Lower lobe of right lung (tissue), 2 donors: Measurements from ENCODE around the gene CYP26B1. TPM values are rescaled to one million over a fixed set of nuclear protein-coding genes. Genes with fewer than 3 reads are reported as not detected.

Source experiments
- ATAC-seq, 2 donors: fragments of 200-7000 bp; cut with Tn5 transposase; one replicate each; pipeline ENCODE4 v1.9.1; 2020 to 2022; ENCODE audit warnings: mild to moderate bottlenecking in 2 of 2, moderate library complexity in 2 of 2
- DNase-seq: peaks from one replicate; pipeline ENCODE4 v3.0.0-alpha.2; 2020
- H3K27ac ChIP-seq: fragments of 200-600 bp; one replicate; pipeline ENCODE4 v1.8.0; 2022
- H3K27me3 ChIP-seq: fragments of 200-600 bp; one replicate; pipeline ENCODE4 v1.8.0; 2022; ENCODE audit warnings: low read depth
- H3K36me3 ChIP-seq: fragments of 200-600 bp; one replicate; pipeline ENCODE4 v1.8.0; 2022; ENCODE audit warnings: mild to moderate bottlenecking
- H3K4me1 ChIP-seq: fragments of 200-600 bp; one replicate; pipeline ENCODE4 v1.8.0; 2022
- H3K4me3 ChIP-seq: fragments of 200-600 bp; one replicate; pipeline ENCODE4 v1.8.0; 2022; ENCODE audit warnings: mild to moderate bottlenecking
- H3K9me3 ChIP-seq: fragments of 200-600 bp; one replicate; pipeline ENCODE4 v1.8.0; 2022
- intact Hi-C: fragments of 100-400 bp; cut with DNase I; formaldehyde crosslinking; loops from one replicate; pipeline ENCODE4 v1.11.0; 2022
- total RNA-seq: library from RNA; stranded (reverse); fragmentation: NEBNext Ultra II Directional; extraction: Animal tissue kit (Norgen Biotek cat#: 25700); gene quantifications from one replicate; pipeline ENCODE4 v1.2.1, GENCODE V29; 2021
- TF ChIP-seq, protein P1 (sequence below): fragments of 200-600 bp; IDR thresholded peaks from one replicate; pipeline ENCODE4 v1.8.0; 2022; ENCODE audit warnings: antibody characterized with exemption, mild to moderate bottlenecking
- donor health status: DM: no; HTN: yes; CAD: no; lungs with severe emphysema.

Gene CYP26B1
- total RNA-seq, 1 donor from 2014 or later: 2.5 TPM

DNA sequence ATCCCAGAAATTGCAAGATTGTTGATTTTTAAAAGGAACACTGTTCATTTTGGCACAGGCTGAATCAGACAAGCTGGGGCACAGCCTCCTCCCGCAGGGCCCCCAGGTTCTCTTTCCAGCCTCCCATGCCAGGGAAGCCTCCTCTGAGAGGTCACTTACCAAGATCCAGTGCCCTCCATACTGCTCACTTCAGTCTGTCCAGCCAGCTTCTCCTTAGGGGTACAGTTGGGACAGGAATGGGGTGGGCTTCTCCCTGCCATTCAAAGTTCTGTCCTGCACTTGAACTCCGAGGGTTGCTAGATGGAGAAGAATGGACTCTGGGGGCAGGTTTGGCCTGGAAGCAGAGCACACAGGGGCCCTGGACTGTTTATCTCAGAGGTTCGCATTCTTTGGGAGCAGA, 7.5 kb upstream of the CYP26B1 start:
- intact Hi-C loops: loop anchor here (10.0 kb wide), 1 partner anchor 610 kb away; no protein-coding TSS in a partner anchor
- Histone ChIP-seq H3K27ac (no peak overlapping the region), H3K27me3 (peaks cover 27% of the 10 kb centered on the region), H3K36me3 (no peaks in the 10 kb centered on the region), H3K4me1 (peaks cover 1% of the 10 kb centered on the region), H3K4me3 (no peak overlapping the region), H3K9me3 (no peaks in the 10 kb centered on the region)
- DNase-seq: no peak
- no peak for ATAC-seq
- TF ChIP-seq, protein P1, sequence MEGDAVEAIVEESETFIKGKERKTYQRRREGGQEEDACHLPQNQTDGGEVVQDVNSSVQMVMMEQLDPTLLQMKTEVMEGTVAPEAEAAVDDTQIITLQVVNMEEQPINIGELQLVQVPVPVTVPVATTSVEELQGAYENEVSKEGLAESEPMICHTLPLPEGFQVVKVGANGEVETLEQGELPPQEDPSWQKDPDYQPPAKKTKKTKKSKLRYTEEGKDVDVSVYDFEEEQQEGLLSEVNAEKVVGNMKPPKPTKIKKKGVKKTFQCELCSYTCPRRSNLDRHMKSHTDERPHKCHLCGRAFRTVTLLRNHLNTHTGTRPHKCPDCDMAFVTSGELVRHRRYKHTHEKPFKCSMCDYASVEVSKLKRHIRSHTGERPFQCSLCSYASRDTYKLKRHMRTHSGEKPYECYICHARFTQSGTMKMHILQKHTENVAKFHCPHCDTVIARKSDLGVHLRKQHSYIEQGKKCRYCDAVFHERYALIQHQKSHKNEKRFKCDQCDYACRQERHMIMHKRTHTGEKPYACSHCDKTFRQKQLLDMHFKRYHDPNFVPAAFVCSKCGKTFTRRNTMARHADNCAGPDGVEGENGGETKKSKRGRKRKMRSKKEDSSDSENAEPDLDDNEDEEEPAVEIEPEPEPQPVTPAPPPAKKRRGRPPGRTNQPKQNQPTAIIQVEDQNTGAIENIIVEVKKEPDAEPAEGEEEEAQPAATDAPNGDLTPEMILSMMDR: no peak

DNA sequence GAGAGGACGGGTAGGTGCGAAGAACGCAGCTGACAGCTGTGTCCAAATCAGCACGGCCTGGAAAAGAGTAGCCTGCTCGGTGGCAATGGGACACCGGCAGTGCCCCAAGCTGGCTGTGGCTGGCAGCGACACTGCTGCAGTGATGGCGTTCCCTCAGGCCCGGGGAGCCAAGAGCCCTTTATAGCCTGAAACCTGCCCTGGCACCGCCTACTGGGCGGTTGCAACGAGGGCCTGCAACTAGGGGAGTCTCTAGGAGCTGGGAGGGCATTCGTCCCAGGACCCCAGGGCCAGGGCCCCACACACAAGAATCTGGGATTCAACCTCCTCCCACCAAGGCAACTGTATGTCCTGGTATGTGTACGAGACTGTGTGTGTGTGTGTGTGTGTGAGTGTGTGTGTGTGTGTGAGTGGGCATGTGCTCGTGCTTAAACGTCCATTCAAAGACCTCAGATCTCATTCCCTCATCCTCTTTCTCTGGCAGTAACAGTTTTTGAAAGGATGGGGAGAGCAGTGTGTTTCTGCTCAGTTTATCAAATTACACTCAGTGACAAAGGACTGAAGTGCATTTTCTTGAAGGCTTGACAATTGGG, 6.8 kb upstream of the CYP26B1 start:
- H3K27ac ChIP-seq: no peak overlapping the region
- no peak overlapping the region for H3K4me3 ChIP-seq
- ATAC-seq (no peak), DNase-seq (no peak)
- no peaks in the 10 kb centered on the region for H3K36me3 ChIP-seq
- H3K27me3 ChIP-seq: peaks cover 34% of the 10 kb centered on the region
- peaks cover 8% of the 10 kb centered on the region for H3K4me1 ChIP-seq
- no peaks in the 10 kb centered on the region for H3K9me3 ChIP-seq
- TF ChIP-seq, protein P1: no peak
- intact Hi-C loops: loop anchor here (10.0 kb wide), 1 partner anchor 610 kb away; no protein-coding TSS in a partner anchor

DNA sequence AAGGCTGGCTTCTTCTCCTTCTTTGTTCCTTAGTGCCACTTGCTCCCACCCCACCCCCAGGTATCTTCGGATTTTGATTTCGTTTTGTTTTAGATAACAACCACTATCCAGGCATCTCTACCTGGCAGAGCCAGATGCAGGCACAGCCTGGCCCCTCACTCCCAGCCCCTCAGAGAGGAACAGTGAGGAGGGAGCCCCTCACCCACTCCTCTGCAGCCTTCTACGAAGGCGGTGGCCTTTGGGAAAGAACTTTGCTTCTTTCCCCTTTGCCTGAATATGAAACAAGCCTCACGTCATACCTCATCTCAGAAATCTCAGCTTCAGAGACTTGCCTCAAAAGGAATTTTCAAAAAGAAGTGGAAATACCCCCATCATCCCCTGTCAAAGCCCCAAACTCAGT, 6.3 kb upstream of the CYP26B1 start:
- Histone ChIP-seq H3K27me3 (peaks cover 38% of the 10 kb centered on the region), H3K4me1 (peaks cover 12% of the 10 kb centered on the region), H3K27ac (no peak overlapping the region), H3K4me3 (no peak overlapping the region), H3K36me3 (no peaks in the 10 kb centered on the region), H3K9me3 (no peaks in the 10 kb centered on the region)
- DNase-seq: no peak
- ATAC-seq: no peak
- intact Hi-C loops: loop anchor here (10.0 kb wide), 1 partner anchor 609 kb away; no protein-coding TSS in a partner anchor
- TF ChIP-seq, protein P1: no peak

DNA sequence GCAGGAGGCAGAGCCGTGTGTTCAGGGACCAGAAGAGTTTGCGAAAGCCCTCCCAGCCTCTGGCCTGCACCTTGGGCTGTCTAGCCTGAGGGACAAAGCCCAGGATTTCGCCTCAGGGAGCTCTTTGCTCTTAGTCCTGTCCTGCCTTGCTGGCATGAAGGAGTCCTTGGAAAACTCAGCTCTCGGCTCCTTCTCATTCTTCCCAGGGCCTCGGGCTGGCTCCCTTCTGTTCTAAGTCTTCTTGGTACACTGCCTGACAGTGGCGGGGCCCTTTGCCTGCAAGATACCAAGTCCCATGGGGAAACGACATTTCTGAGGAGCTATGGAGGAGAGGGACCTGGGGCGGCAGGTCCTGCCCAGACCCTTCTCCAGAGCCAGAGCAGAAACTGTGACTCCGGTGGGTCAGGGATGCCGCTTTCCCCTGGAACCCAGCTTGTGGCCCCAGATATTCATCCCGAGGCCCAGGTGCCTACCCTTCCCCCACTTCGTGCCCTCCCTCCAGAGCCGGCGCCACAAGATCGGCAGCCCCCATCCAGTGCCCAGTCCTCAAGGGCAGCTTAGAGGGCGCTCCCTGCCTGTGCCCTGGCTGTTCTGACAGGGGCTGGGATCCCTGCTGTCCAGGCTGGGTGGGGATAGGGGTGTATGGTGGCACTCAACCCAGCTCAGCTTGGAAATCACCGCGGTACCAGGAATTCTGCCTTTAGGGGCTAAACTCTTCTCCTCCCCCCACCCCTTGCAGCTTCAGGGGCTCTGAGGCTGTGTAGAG, 5.5 kb upstream of the CYP26B1 start:
- Histone ChIP-seq H3K9me3 (no peaks in the 10 kb centered on the region), H3K4me3 (no peak overlapping the region), H3K4me1 (peaks cover 13% of the 10 kb centered on the region), H3K27ac (no peak overlapping the region), H3K36me3 (no peaks in the 10 kb centered on the region), H3K27me3 (peaks cover 39% of the 10 kb centered on the region)
- DNase-seq (no peak), ATAC-seq (no peak)
- TF ChIP-seq, protein P1: no peak
- intact Hi-C loops: loop anchor here (10.0 kb wide), 1 partner anchor 608 kb away; no protein-coding TSS in a partner anchor

DNA sequence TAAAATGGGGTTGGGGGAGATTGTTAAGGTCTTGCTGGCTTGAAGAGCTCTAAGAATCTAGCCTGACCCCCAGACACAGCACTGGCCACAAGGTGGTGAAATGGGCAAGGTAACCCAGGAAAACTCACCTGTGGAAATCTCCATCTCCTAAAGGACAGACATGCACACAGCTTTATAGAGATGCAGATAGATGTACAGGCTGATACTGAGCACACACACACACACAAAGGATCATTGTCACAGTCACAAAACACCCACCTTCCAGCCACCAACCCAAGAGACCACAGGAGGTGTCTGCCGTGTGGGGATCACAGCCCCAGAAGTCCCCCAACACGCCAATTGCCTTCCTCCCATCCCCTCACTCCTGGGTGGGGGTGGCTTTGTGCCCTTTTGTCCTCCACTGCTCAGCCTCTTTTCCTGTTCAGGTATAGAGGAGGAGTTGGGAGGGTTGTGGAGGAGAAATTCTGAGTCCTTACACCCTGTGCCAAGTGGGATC, 3.2 kb upstream of the CYP26B1 start:
- Histone ChIP-seq H3K9me3 (no peaks in the 10 kb centered on the region), H3K36me3 (no peaks in the 10 kb centered on the region), H3K27me3 (peaks cover 58% of the 10 kb centered on the region), H3K27ac (no peak overlapping the region), H3K4me3 (no peak overlapping the region), H3K4me1 (peaks cover 32% of the 10 kb centered on the region)
- intact Hi-C loops: loop anchor here (10.0 kb wide), 1 partner anchor 606 kb away; no protein-coding TSS in a partner anchor
- DNase-seq (no peak), ATAC-seq (no peak)
- TF ChIP-seq, protein P1: no peak
